ENCODE measurements around the gene CCDC15.
"Not testable (repeated sequence)": the region's sequence is repeated elsewhere in the genome, so short reads cannot be mapped to it uniquely, and the experiment has no call there.

The CCDC15 gene

DNA sequence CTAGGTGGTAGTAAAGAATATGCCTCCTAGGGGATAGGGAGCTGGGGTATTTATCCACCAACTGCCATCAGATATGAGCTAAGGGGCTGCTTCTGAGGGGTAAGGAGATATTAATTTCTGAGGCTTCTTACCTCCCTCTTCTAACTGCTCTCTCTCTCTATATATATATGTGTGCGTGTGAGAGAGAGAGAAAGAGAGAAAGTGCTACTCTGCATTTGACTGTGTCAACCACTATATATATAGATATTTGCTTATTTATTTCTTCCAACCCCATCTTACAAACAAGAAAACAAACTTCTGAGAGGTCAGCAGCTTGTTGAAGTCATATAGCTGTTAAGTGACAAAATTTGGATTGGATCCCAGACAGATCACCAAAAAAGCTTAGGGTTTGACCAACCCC lies 12.3 kb upstream of the CCDC15 start:
- no peak for DNase-seq (ENCODE audit: low read depth in 2 of 2)

DNA sequence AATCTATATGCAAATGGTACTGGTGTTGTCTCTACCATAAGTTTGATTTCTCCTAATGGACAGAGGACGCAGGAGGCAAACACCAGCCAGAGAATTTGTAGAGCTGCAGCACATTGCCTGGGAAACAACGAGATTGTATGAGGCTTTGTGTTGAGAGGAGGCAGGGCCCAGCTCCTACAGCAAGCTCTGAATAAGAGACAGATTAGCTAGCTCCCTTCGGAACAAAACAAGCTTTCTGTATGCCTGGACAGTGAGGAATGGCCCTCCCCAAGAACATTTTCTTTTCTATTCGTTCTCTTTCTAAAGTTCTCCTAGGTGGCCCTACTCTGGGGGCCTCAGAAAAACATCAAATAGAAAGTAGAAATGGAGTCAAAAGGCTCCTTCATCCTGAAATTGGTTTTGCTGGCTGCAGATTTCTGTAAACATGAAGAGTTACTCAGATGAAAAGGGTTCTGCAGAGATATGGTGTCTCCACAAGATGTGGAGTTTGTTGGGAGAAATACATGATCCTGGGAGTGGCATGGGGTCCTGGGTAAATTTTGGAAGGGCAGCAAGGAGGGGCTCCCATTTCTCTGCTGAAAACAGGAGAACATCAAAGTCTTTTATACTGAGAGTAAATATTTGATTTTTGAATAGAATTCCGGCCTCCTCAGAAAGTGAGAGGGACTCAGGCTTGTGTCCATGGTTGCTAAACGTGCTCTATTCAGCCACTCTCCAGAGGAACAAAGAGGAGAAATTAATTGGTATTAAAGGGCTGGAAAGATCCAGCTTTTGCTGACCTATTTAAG lies 11.3 kb upstream of the CCDC15 start:
- DNase-seq (ENCODE audit: low read depth in 2 of 2): no peak

DNA sequence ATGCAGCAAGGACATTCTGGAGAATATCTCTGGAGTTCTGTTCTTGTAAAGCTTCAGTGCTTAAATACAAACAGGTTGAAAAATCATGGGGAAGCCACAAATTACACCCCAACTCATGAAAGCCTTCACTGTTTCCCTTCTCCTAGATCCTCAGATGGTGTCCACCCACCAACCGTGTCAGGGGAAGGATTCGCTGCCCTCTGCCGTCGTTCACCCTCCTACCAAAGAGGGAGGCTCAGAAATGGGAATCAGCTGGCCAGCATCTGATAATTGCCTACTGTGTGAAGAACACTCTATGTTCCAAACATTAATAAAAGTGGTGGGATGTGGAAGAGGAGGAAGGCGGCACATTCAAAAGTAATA lies 10.8 kb upstream of the CCDC15 start:
- DNase-seq (ENCODE audit: low read depth in 2 of 2): no peak

DNA sequence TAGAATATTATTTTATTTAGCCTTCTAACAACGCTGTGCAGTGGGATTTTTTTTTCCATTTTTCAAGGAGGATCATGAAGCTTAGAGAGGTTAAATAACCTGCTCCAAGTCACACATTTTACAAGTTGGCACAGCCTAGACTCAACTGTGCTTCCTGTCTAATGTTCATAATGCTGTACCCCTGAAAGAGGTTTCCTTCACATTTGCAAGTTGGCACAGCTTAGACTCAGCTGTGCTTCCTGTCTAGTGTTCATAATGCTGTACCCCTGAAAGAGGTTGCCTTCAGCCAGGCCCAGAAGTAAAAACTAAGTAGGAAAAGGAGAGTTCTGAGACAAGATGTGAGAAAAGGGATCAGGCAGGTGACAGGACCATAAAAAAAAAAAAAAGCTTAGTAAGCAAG lies 10.3 kb upstream of the CCDC15 start:
- DNase-seq (ENCODE audit: low read depth in 2 of 2): no peak

GRCh38 chr11:124944565-124944964 lies 9.4 kb upstream of the CCDC15 start:
- no peak for DNase-seq (ENCODE audit: low read depth in 2 of 2)

- DNase-seq (ENCODE audit: low read depth in 2 of 2): no peak
Measured at GRCh38 chr11:124945826-124946225, 8.2 kb upstream of the CCDC15 start.

DNA sequence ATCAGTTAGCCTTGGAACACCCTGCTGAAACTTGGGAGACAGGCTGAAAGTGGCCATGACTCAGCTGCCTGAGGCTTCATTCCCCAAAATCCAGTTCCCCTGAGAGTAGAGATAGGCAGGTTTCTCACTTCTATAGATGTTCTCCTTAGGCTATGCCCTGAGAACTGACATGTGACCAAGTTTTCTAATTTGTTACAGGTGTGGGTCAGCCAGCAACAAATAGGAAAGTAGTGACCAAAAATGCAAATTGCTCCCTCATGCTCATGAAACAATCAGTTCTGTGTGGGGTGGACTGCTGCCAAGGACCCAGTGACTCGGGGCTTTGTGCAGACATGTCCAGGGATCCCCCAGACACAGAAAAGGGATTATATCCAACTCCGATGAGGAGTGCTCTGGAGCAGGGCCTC lies 7.3 kb upstream of the CCDC15 start:
- DNase-seq (ENCODE audit: low read depth in 2 of 2): no peak

- no peak for DNase-seq (ENCODE audit: low read depth in 2 of 2)
Measured at GRCh38 chr11:124950601-124951330, 3.2 kb upstream of the CCDC15 start.

- DNase-seq (ENCODE audit: low read depth in 2 of 2): no peak
Measured at GRCh38 chr11:124951341-124951740, 2.7 kb upstream of the CCDC15 start.

GRCh38 chr11:124954590-124954955 lies 571 bp downstream of the CCDC15 start:
- DNase-seq (ENCODE audit: low read depth in 2 of 2): no peak

DNA sequence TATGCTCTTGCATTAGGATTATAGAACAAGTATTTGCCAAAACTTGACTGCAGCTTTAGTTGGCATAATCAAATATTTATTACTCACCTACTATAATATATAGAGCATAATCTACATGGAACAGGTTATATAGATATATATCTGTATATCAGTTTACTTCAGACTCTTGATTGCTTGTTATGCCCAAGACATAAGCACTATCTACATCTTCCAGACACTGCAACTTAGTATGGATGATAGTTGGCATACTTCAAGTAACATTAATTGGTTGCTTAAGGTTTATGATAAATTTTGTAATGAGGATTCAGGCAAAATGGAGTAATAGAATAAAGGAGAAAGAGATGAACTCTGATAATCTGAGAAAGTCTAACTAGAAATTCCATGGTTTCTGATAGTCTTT lies 1.0 kb downstream of the CCDC15 start:
- DNase-seq (ENCODE audit: low read depth in 2 of 2): no peak

GRCh38 chr11:124961972-124962609 lies 8.1 kb downstream of the CCDC15 start:
- DNase-seq (ENCODE audit: low read depth in 2 of 2): no peak

GRCh38 chr11:124968197-124968596 lies 14.2 kb downstream of the CCDC15 start:
- DNase-seq (ENCODE audit: low read depth in 2 of 2): not testable (repeated sequence)

DNA sequence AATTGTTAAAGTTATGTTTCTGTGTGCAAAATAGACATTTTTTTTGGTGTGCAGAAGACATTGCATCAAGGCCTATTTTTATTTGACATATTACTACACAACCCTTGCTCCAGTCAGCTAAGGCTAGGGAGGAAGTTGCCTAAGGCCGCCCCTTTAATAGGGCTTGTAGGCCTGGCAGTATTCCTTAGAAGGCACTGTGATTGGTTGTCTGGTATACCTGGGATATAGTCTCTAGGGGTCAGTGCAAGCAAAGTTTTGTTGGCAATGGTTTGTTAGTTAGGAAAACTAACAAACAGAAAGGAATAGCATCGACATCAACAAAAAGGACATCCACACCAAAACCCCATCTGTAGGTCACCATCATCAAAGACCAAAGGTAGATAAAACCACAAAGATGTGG lies 16.9 kb downstream of the CCDC15 start:
- DNase-seq (ENCODE audit: low read depth in 2 of 2): no peak

DNA sequence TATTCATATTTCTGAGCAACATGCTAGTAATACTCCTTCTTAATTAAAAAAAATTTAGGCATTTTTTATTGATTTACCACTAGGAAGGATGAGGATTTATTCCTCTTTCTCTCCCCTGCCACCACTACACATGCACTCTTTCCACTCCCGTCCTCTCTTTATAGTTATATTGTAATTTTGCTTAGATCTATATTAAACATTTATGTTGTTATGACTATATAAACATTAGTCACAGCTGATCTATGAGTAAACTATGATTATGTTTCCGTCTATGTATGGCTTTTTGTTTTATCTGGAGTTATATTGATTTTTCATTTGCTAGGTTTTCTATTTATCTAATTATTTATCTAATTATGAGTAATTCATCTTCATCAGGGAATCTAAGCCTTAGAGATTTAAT lies 17.8 kb downstream of the CCDC15 start:
- no peak for DNase-seq (ENCODE audit: low read depth in 2 of 2)

- no peak for DNase-seq (ENCODE audit: low read depth in 2 of 2)
Measured at GRCh38 chr11:124976531-124976930, 22.5 kb downstream of the CCDC15 start.

GRCh38 chr11:124977006-124977405 lies 23.0 kb downstream of the CCDC15 start:
- no peak for DNase-seq (ENCODE audit: low read depth in 2 of 2)

DNA sequence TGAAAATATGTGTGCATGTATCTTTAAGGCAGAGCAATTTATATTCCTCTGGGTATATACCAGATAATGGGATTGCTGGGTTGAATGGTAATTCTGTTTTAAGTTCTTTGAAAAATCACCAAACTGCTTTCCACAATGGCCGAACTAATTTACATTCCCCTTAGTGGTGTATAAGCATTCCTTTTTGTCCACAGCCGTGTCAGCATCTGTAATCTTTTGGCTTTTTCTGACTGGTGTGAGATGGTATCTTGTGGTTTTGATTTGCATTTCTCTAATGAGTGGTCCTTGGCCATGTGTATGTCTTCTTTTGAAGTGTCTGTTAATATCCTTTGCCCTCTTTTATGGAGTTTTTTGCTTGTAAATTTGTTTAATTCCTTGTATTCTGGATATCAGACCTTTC lies 24.3 kb downstream of the CCDC15 start:
- DNase-seq (ENCODE audit: low read depth in 2 of 2): no peak

- DNase-seq (ENCODE audit: low read depth in 2 of 2): no peak
Measured at GRCh38 chr11:124982043-124982442, 28.0 kb downstream of the CCDC15 start.

DNA sequence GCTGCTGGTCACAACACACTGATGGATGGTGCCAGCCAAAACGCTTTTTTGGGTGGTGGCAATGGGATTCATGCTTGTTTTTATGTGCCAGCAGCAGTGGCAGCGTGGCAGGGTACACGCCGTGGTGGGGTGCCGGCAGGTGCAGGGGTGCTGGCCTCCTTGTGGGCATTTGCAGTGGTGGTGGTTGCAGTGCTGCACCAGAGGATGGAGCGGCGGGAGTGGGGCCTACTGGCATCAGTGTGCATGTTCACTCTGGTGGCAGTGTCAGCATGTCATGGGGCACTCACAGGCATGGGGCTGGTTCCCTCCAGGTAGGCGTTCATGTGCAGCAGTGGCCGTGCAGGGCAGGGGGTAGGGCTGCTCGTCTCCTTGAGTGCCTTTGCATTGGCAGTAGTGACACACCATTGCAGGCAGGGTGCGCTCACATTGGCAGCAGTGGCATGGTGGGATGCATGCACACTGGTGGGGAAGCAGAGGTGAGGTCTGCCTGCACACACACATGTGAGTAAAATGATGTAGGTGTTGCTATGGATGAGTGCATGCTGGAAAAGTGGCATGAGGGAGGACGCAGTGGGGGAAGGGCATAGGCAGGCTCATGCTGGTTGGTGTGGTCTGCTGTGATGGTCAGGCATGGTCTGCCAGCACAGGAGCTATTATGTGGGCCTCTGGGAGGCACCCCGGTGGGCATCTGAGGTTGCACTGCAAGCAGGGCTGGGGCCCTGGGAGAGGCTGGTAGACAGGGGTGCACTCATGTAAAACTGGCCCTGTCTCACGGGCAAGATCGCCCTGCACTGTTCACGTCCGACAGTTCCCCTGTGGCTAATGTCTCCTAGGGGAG lies 29.9 kb downstream of the CCDC15 start:
- no peak for DNase-seq (ENCODE audit: low read depth in 2 of 2)

GRCh38 chr11:124984512-124984854 lies 30.5 kb downstream of the CCDC15 start:
- no peak for DNase-seq (ENCODE audit: low read depth in 2 of 2)

DNA sequence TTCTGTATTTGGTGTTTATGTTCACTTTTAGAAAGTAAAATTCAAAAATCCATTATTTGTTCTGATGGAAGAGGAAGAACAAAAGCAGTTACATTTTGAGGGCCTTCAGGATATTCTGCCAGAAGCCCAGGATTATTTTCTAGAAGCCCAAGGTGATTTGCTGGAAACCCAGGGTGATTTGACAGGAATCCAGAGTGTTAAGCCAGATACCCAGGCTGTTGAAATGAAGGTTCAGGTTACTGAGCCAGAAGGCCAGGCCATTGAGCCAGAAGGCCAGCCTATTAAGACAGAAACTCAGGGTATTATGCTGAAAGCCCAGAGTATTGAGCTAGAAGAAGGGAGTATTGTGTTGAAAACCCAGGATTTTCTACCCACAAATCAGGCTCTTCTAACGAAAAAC lies 33.1 kb downstream of the CCDC15 start:
- DNase-seq (ENCODE audit: low read depth in 2 of 2): no peak

Data from stimulated activated CD8-positive, alpha-beta memory T cell treated with anti-CD3 and anti-CD28 coated beads, Interleukin-7, amount 100 ng/mL, for 4 hours (primary cell).